Measurements from ENCODE around the gene PPAT. TPM values are rescaled to one million over a fixed set of nuclear protein-coding genes. Genes with fewer than 3 reads are reported as not detected.

Gene PPAT
- total and polyA plus RNA-seq, 2 donors (not counting 1 experiment from before 2014, with no cell fraction given), result 3.2 to 9.2 TPM

- no peaks in the 10 kb centered on the region for H3K4me1 Mint-ChIP-seq
- Histone ChIP-seq H3K27ac (ENCODE audit: low read length in 2 of 2) (no peak overlapping the region), H3K36me3 (replicated peaks in 1 of 2; ENCODE audit: control extremely low read depth in 1 of 2, control insufficient read depth in 1 of 2, extremely low read depth in 1 of 2, insufficient read depth in 2 of 2, low read length in 1 of 2) (no peaks in the 10 kb centered on the region), H3K4me1 (ENCODE audit: control insufficient read depth in 2 of 2, insufficient read depth in 2 of 2, low read length in 2 of 2) (no peaks in the 10 kb centered on the region), H4K20me1 (ENCODE audit: control insufficient read depth, insufficient read depth, low read length, poor library complexity, severe bottlenecking) (no peaks in the 10 kb centered on the region), H3K79me2 (ENCODE audit: control insufficient read depth, insufficient read depth, low read length) (peaks cover 31% of the 10 kb centered on the region), H3K27me3 (replicated peaks in 1 of 4; ENCODE audit: control extremely low read depth in 1 of 4, control insufficient read depth in 3 of 4, insufficient read depth in 4 of 4, low read length in 3 of 4) (no peaks in the 10 kb centered on the region), H2AFZ (ENCODE audit: insufficient read depth, low read depth, low read length, poor library complexity, severe bottlenecking) (no peak overlapping the region), H3K9me3 (ENCODE audit: control extremely low read depth in 1 of 3, control insufficient read depth in 2 of 3, insufficient read depth in 1 of 3, low read length in 2 of 3) (no peaks in the 10 kb centered on the region), H3K4me3 (ENCODE audit: control extremely low read depth in 1 of 5, extremely low read depth in 1 of 5, insufficient read depth in 1 of 5, low read depth in 2 of 5, low read length in 4 of 5) (no peak overlapping the region), H3K9ac (ENCODE audit: low read length) (no peak overlapping the region), H3K4me2 (replicated peaks; ENCODE audit: low read depth, low read length, poor library complexity, severe bottlenecking) (no peak overlapping the region)
- ChIA-PET CTCF (interaction anchor here (1.4 kb wide), 1 partner anchor 421 kb away, joined by 3 read pairs; no protein-coding TSS in a partner anchor), POLR2A (no interaction called here)
- DNase-seq, result no peak
- no CpG with 5 or more reads among the region's 3 CpGs for WGBS (ENCODE audit: insufficient coverage)
- H3K27me3 Mint-ChIP-seq, result no peaks in the 10 kb centered on the region
- intact Hi-C loops (cut with micrococcal nuclease), result no loop called here
- no peak for ATAC-seq (ENCODE audit: low read depth)
- no peaks in the 10 kb centered on the region for H3K9me3 Mint-ChIP-seq (ENCODE audit: insufficient read depth)
- no peak overlapping the region for H3K27ac Mint-ChIP-seq
- no peak for TF ChIP-seq EZH2 (IDR thresholded peaks at IDR 0.05; ENCODE audit: borderline replicate concordance, insufficient read depth, low read depth, low read length, poor library complexity, severe bottlenecking)
- TF ChIP-seq, protein P1, sequence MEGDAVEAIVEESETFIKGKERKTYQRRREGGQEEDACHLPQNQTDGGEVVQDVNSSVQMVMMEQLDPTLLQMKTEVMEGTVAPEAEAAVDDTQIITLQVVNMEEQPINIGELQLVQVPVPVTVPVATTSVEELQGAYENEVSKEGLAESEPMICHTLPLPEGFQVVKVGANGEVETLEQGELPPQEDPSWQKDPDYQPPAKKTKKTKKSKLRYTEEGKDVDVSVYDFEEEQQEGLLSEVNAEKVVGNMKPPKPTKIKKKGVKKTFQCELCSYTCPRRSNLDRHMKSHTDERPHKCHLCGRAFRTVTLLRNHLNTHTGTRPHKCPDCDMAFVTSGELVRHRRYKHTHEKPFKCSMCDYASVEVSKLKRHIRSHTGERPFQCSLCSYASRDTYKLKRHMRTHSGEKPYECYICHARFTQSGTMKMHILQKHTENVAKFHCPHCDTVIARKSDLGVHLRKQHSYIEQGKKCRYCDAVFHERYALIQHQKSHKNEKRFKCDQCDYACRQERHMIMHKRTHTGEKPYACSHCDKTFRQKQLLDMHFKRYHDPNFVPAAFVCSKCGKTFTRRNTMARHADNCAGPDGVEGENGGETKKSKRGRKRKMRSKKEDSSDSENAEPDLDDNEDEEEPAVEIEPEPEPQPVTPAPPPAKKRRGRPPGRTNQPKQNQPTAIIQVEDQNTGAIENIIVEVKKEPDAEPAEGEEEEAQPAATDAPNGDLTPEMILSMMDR (IDR thresholded peaks at IDR 0.05), result no peak
- no peak overlapping the region for H3K4me3 Mint-ChIP-seq
These were observed 19.1 kb downstream of the PPAT start for GRCh38 chr4:56416349-56416748.

DNA sequence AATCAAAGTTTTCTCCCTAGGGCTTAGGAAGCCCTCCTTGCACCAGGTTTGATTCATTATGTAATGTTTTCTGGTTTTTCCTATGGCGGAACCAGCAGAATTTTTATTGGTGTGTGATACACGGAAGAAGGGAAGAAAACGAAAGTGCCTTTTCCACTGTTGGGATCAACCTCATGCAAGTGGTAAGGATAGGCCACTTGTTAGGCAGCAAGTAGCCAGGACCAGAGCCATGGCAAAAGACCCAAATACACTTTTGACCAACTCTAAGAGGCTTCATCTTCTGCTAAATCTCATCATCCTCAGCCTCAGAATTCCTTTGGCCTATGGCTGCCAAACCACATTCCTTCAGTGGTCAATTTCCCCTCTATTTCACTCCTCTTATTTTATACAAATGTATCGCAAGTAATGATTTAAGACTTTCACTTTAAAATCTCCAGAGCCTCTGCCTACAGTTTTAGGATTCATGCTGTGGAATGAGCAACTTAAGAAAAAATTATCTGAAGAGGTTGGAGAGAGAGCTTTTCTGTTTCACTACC is 21.2 kb downstream of the PPAT start:
- ATAC-seq (ENCODE audit: low read depth), result no peak

More for the DNA sequence above, 21.2 kb downstream of the PPAT start:
- POLR2A ChIA-PET, result no interaction called here
- Mint-ChIP-seq H3K4me1 (no peaks in the 10 kb centered on the region), H3K4me3 (no peak overlapping the region), H3K9me3 (ENCODE audit: insufficient read depth) (no peaks in the 10 kb centered on the region), H3K27ac (no peak overlapping the region), H3K27me3 (no peaks in the 10 kb centered on the region)
- no peaks in the 10 kb centered on the region for H3K27me3 ChIP-seq (replicated peaks in 1 of 4; ENCODE audit: control extremely low read depth in 1 of 4, control insufficient read depth in 3 of 4, insufficient read depth in 4 of 4, low read length in 3 of 4)
- no peak for DNase-seq
- no peak overlapping the region for H3K4me2 ChIP-seq (replicated peaks; ENCODE audit: low read depth, low read length, poor library complexity, severe bottlenecking)
- CTCF ChIA-PET, result no interaction called here
- no peak overlapping the region for H3K27ac ChIP-seq (ENCODE audit: low read length in 2 of 2)
- H3K4me1 ChIP-seq (ENCODE audit: control insufficient read depth in 2 of 2, insufficient read depth in 2 of 2, low read length in 2 of 2), result no peaks in the 10 kb centered on the region
- whole genome bisulfite sequencing (ENCODE audit: insufficient coverage), result 100% methylated on average over 3 of the region's 4 CpGs
- H3K36me3 ChIP-seq (replicated peaks in 1 of 2; ENCODE audit: control extremely low read depth in 1 of 2, control insufficient read depth in 1 of 2, extremely low read depth in 1 of 2, insufficient read depth in 2 of 2, low read length in 1 of 2), result no peaks in the 10 kb centered on the region
- TF ChIP-seq EZH2 (IDR thresholded peaks at IDR 0.05; ENCODE audit: borderline replicate concordance, insufficient read depth, low read depth, low read length, poor library complexity, severe bottlenecking), result no peak
- TF ChIP-seq, protein P1 (IDR thresholded peaks at IDR 0.05), result no peak
- H3K9ac ChIP-seq (ENCODE audit: low read length), result no peak overlapping the region
- intact Hi-C loops (cut with micrococcal nuclease), result no loop called here
- peaks cover 18% of the 10 kb centered on the region for H3K79me2 ChIP-seq (ENCODE audit: control insufficient read depth, insufficient read depth, low read length)
- H3K9me3 ChIP-seq (ENCODE audit: control extremely low read depth in 1 of 3, control insufficient read depth in 2 of 3, insufficient read depth in 1 of 3, low read length in 2 of 3), result no peaks in the 10 kb centered on the region
- no peaks in the 10 kb centered on the region for H4K20me1 ChIP-seq (ENCODE audit: control insufficient read depth, insufficient read depth, low read length, poor library complexity, severe bottlenecking)
- no peak overlapping the region for H3K4me3 ChIP-seq (ENCODE audit: control extremely low read depth in 1 of 5, extremely low read depth in 1 of 5, insufficient read depth in 1 of 5, low read depth in 2 of 5, low read length in 4 of 5)
- H2AFZ ChIP-seq (ENCODE audit: insufficient read depth, low read depth, low read length, poor library complexity, severe bottlenecking), result no peak overlapping the region
